Upper lobe of right lung (tissue), 1 donor: Measurements from ENCODE around the gene POPDC2. TPM values are rescaled to one million over a fixed set of nuclear protein-coding genes. Genes with fewer than 3 reads are reported as not detected.

ENCODE experiments used
- ATAC-seq: fragments of 200-7000 bp; cut with Tn5 transposase; one replicate; pipeline ENCODE4 v1.9.1; 2020; ENCODE audit warnings: mild to moderate bottlenecking, moderate library complexity
- DNase-seq: peaks from one replicate; pipeline ENCODE4 v3.0.0-alpha.2; 2020
- H3K27ac ChIP-seq: fragments of 200-600 bp; one replicate; pipeline ENCODE4 v1.8.0; 2022
- H3K27me3 ChIP-seq: fragments of 200-600 bp; one replicate; pipeline ENCODE4 v1.8.0; 2022; ENCODE audit warnings: mild to moderate bottlenecking
- H3K36me3 ChIP-seq: fragments of 200-600 bp; one replicate; pipeline ENCODE4 v1.8.0; 2022
- H3K4me1 ChIP-seq: fragments of 200-600 bp; one replicate; pipeline ENCODE4 v1.8.0; 2022
- H3K4me3 ChIP-seq: fragments of 200-600 bp; one replicate; pipeline ENCODE4 v1.8.0; 2022; ENCODE audit warnings: mild to moderate bottlenecking
- H3K9me3 ChIP-seq: fragments of 200-600 bp; one replicate; pipeline ENCODE4 v1.8.0; 2022
- CTCF ChIP-seq: fragments of 200-600 bp; IDR thresholded peaks from one replicate; pipeline ENCODE4 v1.8.0; 2022; ENCODE audit warnings: antibody characterized with exemption
- intact Hi-C: fragments of 100-400 bp; cut with DNase I; formaldehyde crosslinking; loops from one replicate; pipeline ENCODE4 v1.11.0; 2022
- total RNA-seq: library from RNA; stranded (reverse); fragmentation: NEBNext Ultra II Directional; extraction: Animal tissue kit (Norgen Biotek cat#: 25700); gene quantifications from one replicate; pipeline ENCODE4 v1.2.1, GENCODE V29; 2021
- donor health status: DM: no; HTN: yes; CAD: no; lungs with severe emphysema.

POPDC2 gene
- total RNA-seq, 1 donor from 2014 or later = 2.7 TPM

- ATAC-seq (no peak), DNase-seq (no peak)
- H3K36me3 ChIP-seq = no peaks in the 10 kb centered on the region
- H3K27ac ChIP-seq = peak overlapping the region; percentile 27
- peaks cover 2% of the 10 kb centered on the region for H3K4me1 ChIP-seq
- H3K9me3 ChIP-seq = no peaks in the 10 kb centered on the region
- intact Hi-C loops = no loop called here
- H3K4me3 ChIP-seq = no peak overlapping the region
- no peak for TF ChIP-seq CTCF
- no peaks in the 10 kb centered on the region for H3K27me3 ChIP-seq
Observed at GRCh38 chr3:119602676-119603075, 57.7 kb downstream of the POPDC2 start.

- TF ChIP-seq CTCF = no peak
- H3K4me3 ChIP-seq = no peak overlapping the region
- peak overlapping the region; percentile 72 for H3K27ac ChIP-seq
- peaks cover 17% of the 10 kb centered on the region for H3K4me1 ChIP-seq
- intact Hi-C loops = no loop called here
- ATAC-seq (no peak), DNase-seq (no peak)
- H3K27me3 ChIP-seq = no peaks in the 10 kb centered on the region
- no peaks in the 10 kb centered on the region for H3K9me3 ChIP-seq
- no peaks in the 10 kb centered on the region for H3K36me3 ChIP-seq
Observed at GRCh38 chr3:119601154-119601553, 59.2 kb downstream of the POPDC2 start.

GRCh38 chr3:119600732-119601131 lies 59.7 kb downstream of the POPDC2 start:
- peak overlapping the region; percentile 72 for H3K27ac ChIP-seq
- H3K27me3 ChIP-seq = no peaks in the 10 kb centered on the region
- intact Hi-C loops = no loop called here
- H3K4me3 ChIP-seq = no peak overlapping the region
- peaks cover 21% of the 10 kb centered on the region for H3K4me1 ChIP-seq
- ATAC-seq = peak; percentile 79
- H3K9me3 ChIP-seq = no peaks in the 10 kb centered on the region
- H3K36me3 ChIP-seq = no peaks in the 10 kb centered on the region
- peak; percentile 38 for TF ChIP-seq CTCF
- DNase-seq = peak; percentile 71

GRCh38 chr3:119599558-119600174 lies 60.7 kb downstream of the POPDC2 start:
- no peak for TF ChIP-seq CTCF
- no peaks in the 10 kb centered on the region for H3K27me3 ChIP-seq
- H3K4me1 ChIP-seq = peaks cover 21% of the 10 kb centered on the region
- no peaks in the 10 kb centered on the region for H3K9me3 ChIP-seq
- intact Hi-C loops = loop anchor here (10.0 kb wide), 1 partner anchor 75 kb away; the partner anchor contains the start of gene COX17
- no peaks in the 10 kb centered on the region for H3K36me3 ChIP-seq
- H3K27ac ChIP-seq = peak overlapping the region; percentile 72
- H3K4me3 ChIP-seq = peak overlapping the region; percentile 18
- no peak for DNase-seq
- ATAC-seq = no peak

GRCh38 chr3:119598410-119599098 lies 61.8 kb downstream of the POPDC2 start:
- Histone ChIP-seq H3K4me3 (peak overlapping the region; percentile 18), H3K4me1 (peaks cover 21% of the 10 kb centered on the region), H3K27me3 (no peaks in the 10 kb centered on the region), H3K36me3 (no peaks in the 10 kb centered on the region), H3K9me3 (no peaks in the 10 kb centered on the region), H3K27ac (peak overlapping the region; percentile 72)
- intact Hi-C loops = loop anchor here (10.0 kb wide), 1 partner anchor 76 kb away; the partner anchor contains the start of gene COX17
- DNase-seq (no peak), ATAC-seq (no peak)
- no peak for TF ChIP-seq CTCF
